IMR-90 (cell line): ENCODE data around the gene SERPINA5.

Experiments used
- CEBPB ChIP-seq: IDR thresholded peaks from 2 replicates; pipeline ENCODE4 v1.6.1; 2012; ENCODE audit warnings: low read depth, low read length, improper control_type of control experiment
- CTCF ChIP-seq: conservative IDR thresholded peaks from 2 replicates; pipeline ENCODE4 v1.5.1; 2012; ENCODE audit warnings: mild to moderate bottlenecking, low read depth, low read length, improper control_type of control experiment
- MXI1 ChIP-seq: IDR thresholded peaks from 2 replicates; pipeline ENCODE4 v1.6.1; 2012; ENCODE audit warnings: low read depth, mild to moderate bottlenecking, low read length, moderate library complexity, borderline replicate concordance
- NFE2L2 ChIP-seq: fragments of 150-350 bp; IDR thresholded peaks from 2 replicates; pipeline ENCODE4 v1.6.1; 2016; ENCODE audit warnings: low read depth, mild to moderate bottlenecking, low read length
- POLR2A ChIP-seq: IDR thresholded peaks from 2 replicates; pipeline ENCODE4 v1.6.1; 2012; ENCODE audit warnings: mild to moderate bottlenecking, low read depth, low read length
- RAD21 ChIP-seq: IDR thresholded peaks from 2 replicates; pipeline ENCODE4 v1.6.1; 2012; ENCODE audit warnings: low read length, improper control_type of control experiment
- RFX5 ChIP-seq: IDR thresholded peaks from 2 replicates; pipeline ENCODE4 v1.8.0; 2012; ENCODE audit warnings: low read depth, mild to moderate bottlenecking, low read length, moderate library complexity
- SMC3 ChIP-seq: fragments of 150-350 bp; IDR thresholded peaks from 2 replicates; pipeline ENCODE4 v1.6.1; 2016; ENCODE audit warnings: low read depth, mild to moderate bottlenecking, antibody characterized with exemption, low read length, moderate library complexity

GRCh38 chr14:94622653-94623421 lies 41.6 kb downstream of the SERPINA5 start:
- TF ChIP-seq CTCF (no peak), RFX5 (no peak), RAD21 (no peak), SMC3 (no peak), NFE2L2 (no peak), POLR2A (no peak), MXI1 (no peak), CEBPB (no peak)
